ENCODE measurements around the gene PCDHGA6.

Gene PCDHGA6

DNA sequence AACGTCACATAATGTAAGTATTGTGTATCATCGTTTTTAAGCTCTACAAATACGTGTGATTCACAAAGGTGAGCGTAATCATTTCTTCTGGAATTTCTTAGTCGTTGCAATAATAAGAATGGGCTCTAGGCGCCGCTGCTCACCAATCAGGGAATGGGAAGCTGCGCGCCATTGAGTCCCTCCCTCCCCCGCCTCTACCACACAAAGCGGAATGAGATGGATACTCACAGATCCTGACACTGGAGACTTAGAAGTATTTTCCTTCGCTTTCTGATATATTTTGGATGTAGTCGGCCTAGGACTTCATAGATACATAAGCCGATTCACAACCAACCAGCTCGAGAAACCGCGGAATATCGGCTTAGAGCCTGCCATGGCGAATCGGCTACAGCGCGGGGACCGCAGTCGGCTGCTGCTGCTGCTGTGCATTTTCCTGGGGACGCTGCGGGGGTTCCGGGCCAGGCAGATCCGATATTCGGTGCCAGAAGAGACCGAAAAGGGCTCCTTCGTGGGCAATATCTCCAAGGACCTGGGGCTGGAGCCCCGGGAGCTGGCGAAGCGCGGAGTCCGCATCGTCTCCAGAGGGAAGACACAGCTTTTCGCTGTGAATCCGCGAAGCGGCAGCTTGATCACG, 47.3 kb downstream of the PCDHGA6 start, which contains the start of gene PCDHGA11:
TSS of gene PCDHGA11 (plus strand) at position 197 of the 634 bp plus-strand sequence. CDS start at position 374, 177 bp downstream.
- TF ChIP-seq, protein P1, sequence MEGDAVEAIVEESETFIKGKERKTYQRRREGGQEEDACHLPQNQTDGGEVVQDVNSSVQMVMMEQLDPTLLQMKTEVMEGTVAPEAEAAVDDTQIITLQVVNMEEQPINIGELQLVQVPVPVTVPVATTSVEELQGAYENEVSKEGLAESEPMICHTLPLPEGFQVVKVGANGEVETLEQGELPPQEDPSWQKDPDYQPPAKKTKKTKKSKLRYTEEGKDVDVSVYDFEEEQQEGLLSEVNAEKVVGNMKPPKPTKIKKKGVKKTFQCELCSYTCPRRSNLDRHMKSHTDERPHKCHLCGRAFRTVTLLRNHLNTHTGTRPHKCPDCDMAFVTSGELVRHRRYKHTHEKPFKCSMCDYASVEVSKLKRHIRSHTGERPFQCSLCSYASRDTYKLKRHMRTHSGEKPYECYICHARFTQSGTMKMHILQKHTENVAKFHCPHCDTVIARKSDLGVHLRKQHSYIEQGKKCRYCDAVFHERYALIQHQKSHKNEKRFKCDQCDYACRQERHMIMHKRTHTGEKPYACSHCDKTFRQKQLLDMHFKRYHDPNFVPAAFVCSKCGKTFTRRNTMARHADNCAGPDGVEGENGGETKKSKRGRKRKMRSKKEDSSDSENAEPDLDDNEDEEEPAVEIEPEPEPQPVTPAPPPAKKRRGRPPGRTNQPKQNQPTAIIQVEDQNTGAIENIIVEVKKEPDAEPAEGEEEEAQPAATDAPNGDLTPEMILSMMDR (IDR thresholded peaks at IDR 0.05; ENCODE audit: extremely low read depth, insufficient read depth, missing control alignments), result peak; percentile 73
- DNase-seq (ENCODE audit: low spot score), result peak; percentile 71
- in situ Hi-C loops (cut with MboI; ENCODE audit: low pct_unique_long_range_greater_than_20kb, low sequenced_read_pairs, unreplicated experiment), result no loop called here

DNA sequence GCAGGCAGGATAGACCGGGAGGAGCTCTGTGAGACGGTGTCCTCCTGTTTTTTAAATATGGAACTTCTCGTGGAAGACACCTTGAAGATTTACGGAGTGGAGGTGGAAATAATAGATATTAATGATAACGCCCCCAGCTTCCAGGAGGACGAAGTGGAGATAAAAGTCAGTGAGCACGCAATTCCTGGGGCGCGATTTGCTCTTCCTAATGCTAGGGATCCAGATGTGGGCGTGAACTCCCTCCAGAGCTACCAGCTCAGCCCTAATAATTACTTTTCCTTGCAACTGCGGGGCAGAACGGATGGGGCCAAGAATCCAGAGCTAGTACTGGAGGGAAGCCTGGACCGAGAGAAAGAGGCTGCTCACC, 47.8 kb downstream of the PCDHGA6 start:
- DNase-seq (ENCODE audit: low spot score), result no peak
- in situ Hi-C loops (cut with MboI; ENCODE audit: low pct_unique_long_range_greater_than_20kb, low sequenced_read_pairs, unreplicated experiment), result no loop called here
- TF ChIP-seq, protein P1 (IDR thresholded peaks at IDR 0.05; ENCODE audit: extremely low read depth, insufficient read depth, missing control alignments), result no peak

DNA sequence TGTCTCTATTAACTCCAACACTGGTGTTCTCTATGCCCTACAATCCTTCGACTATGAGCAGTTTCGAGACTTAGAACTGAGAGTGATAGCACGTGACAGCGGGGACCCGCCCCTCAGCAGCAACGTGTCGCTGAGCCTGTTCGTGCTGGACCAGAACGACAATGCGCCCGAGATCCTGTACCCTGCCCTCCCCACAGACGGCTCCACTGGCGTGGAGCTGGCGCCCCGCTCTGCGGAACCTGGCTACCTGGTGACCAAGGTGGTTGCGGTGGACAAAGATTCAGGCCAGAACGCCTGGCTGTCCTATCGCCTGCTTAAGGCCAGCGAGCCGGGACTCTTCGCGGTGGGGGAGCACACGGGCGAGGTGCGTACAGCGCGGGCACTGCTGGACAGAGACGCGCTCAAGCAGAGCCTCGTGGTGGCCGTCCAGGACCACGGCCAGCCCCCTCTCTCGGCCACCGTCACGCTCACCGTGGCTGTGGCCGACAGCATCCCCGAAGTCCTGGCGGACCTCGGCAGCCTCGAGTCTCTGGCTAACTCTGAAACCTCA, 49.1 kb downstream of the PCDHGA6 start:
- DNase-seq (ENCODE audit: low spot score), result no peak
- in situ Hi-C loops (cut with MboI; ENCODE audit: low pct_unique_long_range_greater_than_20kb, low sequenced_read_pairs, unreplicated experiment), result no loop called here
- TF ChIP-seq, protein P1 (IDR thresholded peaks at IDR 0.05; ENCODE audit: extremely low read depth, insufficient read depth, missing control alignments), result no peak

DNA sequence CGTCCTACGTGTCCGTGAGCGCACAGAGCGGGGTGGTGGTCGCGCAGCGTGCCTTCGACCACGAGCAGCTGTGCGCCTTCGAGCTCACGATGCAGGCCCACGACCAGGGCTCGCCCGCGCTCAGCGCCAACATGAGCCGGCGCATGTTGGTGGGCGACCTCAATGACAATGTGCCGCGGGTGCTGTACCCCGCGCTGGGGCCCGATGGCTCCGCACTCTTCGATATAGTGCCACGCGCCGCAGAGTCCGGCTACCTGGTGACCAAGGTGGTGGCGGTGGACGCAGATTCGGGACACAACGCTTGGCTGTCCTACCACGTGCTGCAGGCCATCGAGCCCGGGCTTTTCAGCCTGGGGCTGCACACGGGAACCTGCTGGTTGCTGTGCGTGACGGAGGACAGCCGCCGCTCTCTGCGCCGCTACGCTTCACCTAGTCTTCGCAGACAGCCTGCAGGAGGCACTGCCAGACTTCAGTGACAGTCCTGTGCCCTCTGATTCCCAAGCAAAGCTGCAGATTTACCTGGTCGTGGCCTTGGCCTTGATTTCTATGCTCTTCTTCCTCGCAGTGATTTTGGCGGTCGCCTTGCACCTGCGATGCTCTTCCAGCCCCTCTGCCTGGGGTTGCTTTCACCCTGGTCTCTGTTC, 54.2 kb downstream of the PCDHGA6 start:
- no peak for DNase-seq (ENCODE audit: low spot score)
- TF ChIP-seq, protein P1 (IDR thresholded peaks at IDR 0.05; ENCODE audit: extremely low read depth, insufficient read depth, missing control alignments), result no peak
- in situ Hi-C loops (cut with MboI; ENCODE audit: low pct_unique_long_range_greater_than_20kb, low sequenced_read_pairs, unreplicated experiment), result no loop called here

Data from GM13977 (cell line).